BLaER1 (cell line): ENCODE measurements around the gene VPS37B.

ENCODE experiments used
- H3K27ac ChIP-seq: shearing (Covaris generic); formaldehyde crosslinking; 2 replicates; pipeline ENCODE4 v1.8.1; 2022
- H3K27me3 ChIP-seq: shearing (Covaris generic); formaldehyde crosslinking; 2 replicates; pipeline ENCODE4 v1.8.1; 2022
- H3K36me3 ChIP-seq: shearing (Covaris generic); formaldehyde crosslinking; 2 replicates; pipeline ENCODE4 v1.8.1; 2022
- H3K4me1 ChIP-seq: shearing (Covaris generic); formaldehyde crosslinking; 2 replicates; pipeline ENCODE4 v1.8.1; 2022
- H3K4me2 ChIP-seq: shearing (Covaris generic); formaldehyde crosslinking; 2 replicates; pipeline ENCODE4 v1.8.1; 2022
- H3K4me3 ChIP-seq: shearing (Covaris generic); formaldehyde crosslinking; 2 replicates; pipeline ENCODE4 v1.8.1; 2022
- H3K9ac ChIP-seq: shearing (Covaris generic); formaldehyde crosslinking; 2 replicates; pipeline ENCODE4 v1.8.1; 2022
- H3K9me3 ChIP-seq: shearing (Covaris generic); formaldehyde crosslinking; 2 replicates; pipeline ENCODE4 v1.8.1; 2022
- H4K20me1 ChIP-seq: shearing (Covaris generic); formaldehyde crosslinking; 2 replicates; pipeline ENCODE4 v1.8.1; 2022
- Cebpa-rat ChIP-seq: shearing (Covaris generic); IDR thresholded peaks from 2 replicates; pipeline ENCODE4 v1.8.1; 2022

VPS37B gene

GRCh38 chr12:122860854-122861586, 34.9 kb downstream of the VPS37B start:
- Histone ChIP-seq H3K9me3 (no peaks in the 10 kb centered on the region), H3K9ac (peak overlapping the region; percentile 38; the same call in 1 of the 2 replicates), H3K27me3 (no peaks in the 10 kb centered on the region), H3K4me3 (no peak overlapping the region), H3K4me2 (peak overlapping the region; percentile 91), H4K20me1 (peaks cover 81% of the 10 kb centered on the region), H3K36me3 (peaks cover 69% of the 10 kb centered on the region), H3K27ac (peak overlapping the region; percentile 77), H3K4me1 (peaks cover 79% of the 10 kb centered on the region)
- TF ChIP-seq Cebpa-rat = no peak

DNA sequence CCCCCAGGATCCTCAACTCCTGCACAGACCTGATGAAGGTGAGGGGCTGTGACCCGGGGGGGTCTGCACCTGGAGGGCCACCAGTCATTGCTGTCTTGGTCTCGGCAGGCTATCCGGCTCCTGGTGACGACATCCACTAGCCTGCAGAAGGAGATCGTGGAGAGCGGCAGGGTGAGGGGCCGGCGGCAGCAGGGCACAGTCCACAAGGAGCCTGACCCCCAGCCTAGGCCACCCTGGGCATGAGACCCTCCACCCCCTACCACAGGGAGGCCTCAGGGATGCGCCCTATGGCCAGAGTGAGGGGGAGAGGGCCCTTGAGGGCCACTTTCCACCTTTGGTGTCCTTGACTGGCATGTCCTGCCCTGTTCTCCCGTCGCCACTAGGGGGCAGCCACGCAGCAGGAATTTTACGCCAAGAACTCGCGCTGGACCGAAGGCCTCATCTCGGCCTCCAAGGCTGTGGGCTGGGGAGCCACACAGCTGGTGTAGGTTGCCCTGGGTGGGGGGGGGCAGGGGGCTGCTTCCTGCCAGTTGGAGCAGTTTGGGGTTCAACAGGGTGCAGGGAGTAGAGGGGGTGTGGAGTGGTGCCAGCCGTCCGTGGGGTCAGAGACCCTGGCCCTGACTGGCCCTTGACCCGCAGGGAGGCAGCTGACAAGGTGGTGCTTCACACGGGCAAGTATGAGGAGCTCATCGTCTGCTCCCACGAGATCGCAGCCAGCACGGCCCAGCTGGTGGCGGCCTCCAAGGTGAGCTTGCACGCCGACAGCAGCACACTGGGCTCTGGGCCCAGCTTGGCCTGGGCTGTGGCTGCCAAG, 35.7 kb downstream of the VPS37B start:
- Histone ChIP-seq H3K9me3 (no peaks in the 10 kb centered on the region), H4K20me1 (peaks cover 81% of the 10 kb centered on the region), H3K27me3 (no peaks in the 10 kb centered on the region), H3K4me1 (peaks cover 79% of the 10 kb centered on the region), H3K4me2 (peak overlapping the region; percentile 91), H3K9ac (no peak overlapping the region; the same call in 1 of the 2 replicates), H3K4me3 (no peak overlapping the region), H3K27ac (peak overlapping the region; percentile 77), H3K36me3 (peaks cover 73% of the 10 kb centered on the region)
- no peak for TF ChIP-seq Cebpa-rat

DNA sequence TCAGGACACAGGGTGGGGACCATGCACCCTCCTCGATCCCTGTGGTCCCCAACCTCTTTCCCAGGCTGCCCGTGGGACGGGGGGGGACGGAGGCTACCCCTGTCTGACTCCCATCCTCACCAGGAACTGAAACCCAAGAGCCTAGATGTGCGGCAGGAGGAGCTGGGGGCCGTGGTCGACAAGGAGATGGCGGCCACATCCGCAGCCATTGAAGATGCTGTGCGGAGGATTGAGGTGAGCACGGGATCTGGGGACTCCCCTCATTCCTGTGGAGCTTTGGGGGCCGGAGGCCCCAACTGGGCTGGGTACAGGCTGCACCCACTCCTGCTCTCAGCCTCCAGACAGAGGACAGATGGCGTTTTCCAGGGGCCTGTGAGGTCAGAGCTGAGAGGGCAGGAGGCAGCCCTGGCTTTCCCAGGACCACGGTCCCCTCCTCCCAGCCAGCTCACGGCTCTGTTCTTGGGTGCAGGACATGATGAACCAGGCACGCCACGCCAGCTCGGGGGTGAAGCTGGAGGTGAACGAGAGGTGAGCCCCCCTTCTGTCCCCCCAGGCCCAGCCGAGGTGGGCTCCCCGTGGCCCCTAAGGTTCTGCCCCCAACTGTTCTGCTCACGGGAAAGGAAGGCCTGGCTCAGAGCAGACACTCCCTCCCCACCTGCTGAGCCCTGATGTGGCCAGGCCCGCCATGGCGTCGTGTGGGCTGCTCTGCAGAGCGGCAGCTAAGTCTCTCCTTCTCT, 36.5 kb downstream of the VPS37B start:
- no peak overlapping the region for H3K9ac ChIP-seq
- H3K4me1 ChIP-seq = peaks cover 79% of the 10 kb centered on the region
- H3K4me2 ChIP-seq = peak overlapping the region; percentile 91; the same call in 1 of the 2 replicates
- peaks cover 73% of the 10 kb centered on the region for H3K36me3 ChIP-seq
- peak overlapping the region; percentile 23; the same call in 1 of the 2 replicates for H3K27ac ChIP-seq
- no peak overlapping the region for H3K4me3 ChIP-seq
- no peaks in the 10 kb centered on the region for H3K27me3 ChIP-seq
- peaks cover 81% of the 10 kb centered on the region for H4K20me1 ChIP-seq
- TF ChIP-seq Cebpa-rat = no peak
- H3K9me3 ChIP-seq = no peaks in the 10 kb centered on the region

GRCh38 chr12:122858591-122859302, 37.2 kb downstream of the VPS37B start:
- Histone ChIP-seq H3K27me3 (no peaks in the 10 kb centered on the region), H3K27ac (no peak overlapping the region), H4K20me1 (peaks cover 87% of the 10 kb centered on the region), H3K9ac (no peak overlapping the region), H3K9me3 (no peaks in the 10 kb centered on the region), H3K4me1 (peaks cover 73% of the 10 kb centered on the region), H3K36me3 (peaks cover 76% of the 10 kb centered on the region), H3K4me2 (no peak overlapping the region), H3K4me3 (no peak overlapping the region)
- TF ChIP-seq Cebpa-rat = no peak

DNA sequence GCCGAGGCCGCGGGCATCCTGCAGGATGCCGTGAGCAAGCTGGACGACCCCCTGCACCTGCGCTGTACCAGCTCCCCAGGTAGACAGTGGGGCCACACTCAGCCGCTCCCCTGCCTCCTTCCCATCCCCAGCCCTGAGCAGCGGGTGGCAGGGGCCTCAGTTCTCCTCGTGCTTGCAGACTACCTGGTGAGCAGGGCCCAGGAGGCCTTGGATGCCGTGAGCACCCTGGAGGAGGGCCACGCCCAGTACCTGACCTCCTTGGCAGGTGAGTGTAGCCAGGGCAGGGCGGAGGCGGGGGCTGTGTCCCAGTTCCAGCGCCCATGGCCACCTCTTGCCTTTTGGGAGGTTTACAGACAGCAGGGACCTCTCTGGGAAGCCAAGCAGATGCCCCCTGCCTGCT, 37.8 kb downstream of the VPS37B start:
- Histone ChIP-seq H3K27me3 (no peaks in the 10 kb centered on the region), H3K9ac (no peak overlapping the region), H3K36me3 (peaks cover 79% of the 10 kb centered on the region), H3K4me3 (no peak overlapping the region), H4K20me1 (peaks cover 86% of the 10 kb centered on the region), H3K27ac (no peak overlapping the region), H3K9me3 (no peaks in the 10 kb centered on the region), H3K4me1 (peaks cover 68% of the 10 kb centered on the region), H3K4me2 (no peak overlapping the region)
- no peak for TF ChIP-seq Cebpa-rat

DNA sequence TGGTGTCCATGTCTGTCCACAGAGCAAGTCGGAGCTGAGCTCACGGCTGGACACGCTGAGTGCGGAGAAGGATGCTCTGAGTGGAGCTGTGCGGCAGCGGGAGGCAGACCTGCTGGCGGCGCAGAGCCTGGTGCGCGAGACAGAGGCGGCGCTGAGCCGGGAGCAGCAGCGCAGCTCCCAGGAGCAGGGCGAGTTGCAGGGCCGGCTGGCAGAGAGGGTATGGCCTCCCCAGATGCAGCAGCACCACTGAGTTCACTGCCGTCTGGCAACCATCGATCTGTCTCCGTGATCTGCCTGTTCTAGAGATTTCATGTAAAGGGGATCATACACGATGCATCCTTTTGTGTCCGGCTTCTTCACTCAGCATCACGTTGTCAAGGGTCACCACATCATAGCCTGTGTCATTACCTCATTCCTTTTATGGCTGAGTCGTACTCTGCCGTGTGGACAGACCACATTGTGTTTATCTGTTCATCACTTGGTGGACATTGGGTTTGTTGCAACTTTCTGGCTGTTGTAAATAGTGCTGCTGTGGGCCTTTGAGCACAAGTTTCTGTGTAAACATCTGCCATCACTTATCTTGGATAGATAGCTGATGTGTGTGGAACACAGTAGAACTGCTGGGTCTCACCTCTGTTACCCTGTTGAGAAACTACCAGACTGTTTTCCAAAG, 38.8 kb downstream of the VPS37B start:
- no peak overlapping the region for H3K27ac ChIP-seq
- H3K9ac ChIP-seq = no peak overlapping the region
- no peak overlapping the region for H3K4me2 ChIP-seq
- TF ChIP-seq Cebpa-rat = no peak
- H3K36me3 ChIP-seq = peaks cover 87% of the 10 kb centered on the region
- H3K27me3 ChIP-seq = no peaks in the 10 kb centered on the region
- H3K9me3 ChIP-seq = no peaks in the 10 kb centered on the region
- H4K20me1 ChIP-seq = peaks cover 87% of the 10 kb centered on the region
- H3K4me3 ChIP-seq = no peak overlapping the region
- H3K4me1 ChIP-seq = peaks cover 62% of the 10 kb centered on the region

DNA sequence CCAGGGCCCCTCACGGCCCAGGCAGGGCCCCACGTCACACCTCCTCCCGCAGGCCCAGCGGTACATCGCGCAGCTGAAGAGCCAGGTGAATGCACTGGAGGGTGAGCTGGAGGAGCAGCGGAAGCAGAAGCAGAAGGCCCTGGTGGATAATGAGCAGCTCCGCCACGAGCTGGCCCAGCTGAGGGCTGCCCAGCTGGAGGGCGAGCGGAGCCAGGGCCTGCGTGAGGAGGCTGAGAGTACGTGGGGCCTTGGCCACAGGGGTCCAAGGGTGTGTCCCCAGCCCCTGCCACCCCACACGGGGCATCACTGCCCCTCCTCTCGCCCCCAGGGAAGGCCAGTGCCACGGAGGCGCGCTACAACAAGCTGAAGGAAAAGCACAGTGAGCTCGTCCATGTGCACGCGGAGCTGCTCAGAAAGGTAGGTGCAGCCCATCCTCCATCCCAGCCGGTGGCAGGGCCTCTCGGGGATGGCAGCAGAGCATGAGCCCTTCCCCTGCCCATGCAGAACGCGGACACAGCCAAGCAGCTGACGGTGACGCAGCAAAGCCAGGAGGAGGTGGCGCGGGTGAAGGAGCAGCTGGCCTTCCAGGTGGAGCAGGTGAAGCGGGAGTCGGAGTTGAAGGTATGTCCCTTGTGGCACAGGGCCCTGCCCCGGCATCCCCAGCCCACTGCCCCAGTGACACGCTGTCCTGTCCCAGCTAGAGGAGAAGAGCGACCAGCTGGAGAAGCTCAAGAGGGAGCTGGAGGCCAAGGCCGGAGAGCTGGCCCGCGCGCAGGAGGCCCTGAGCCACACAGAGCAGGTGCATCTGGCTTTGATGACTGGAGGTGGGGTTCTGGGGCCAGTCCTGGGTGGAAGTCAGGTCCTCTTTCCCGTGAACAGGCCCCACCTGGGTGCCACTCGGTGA, 39.7 kb downstream of the VPS37B start:
- H4K20me1 ChIP-seq = peaks cover 87% of the 10 kb centered on the region
- no peak for TF ChIP-seq Cebpa-rat
- H3K4me1 ChIP-seq = peaks cover 62% of the 10 kb centered on the region
- no peaks in the 10 kb centered on the region for H3K27me3 ChIP-seq
- H3K9me3 ChIP-seq = no peaks in the 10 kb centered on the region
- H3K36me3 ChIP-seq = peaks cover 88% of the 10 kb centered on the region
- H3K9ac ChIP-seq = peak overlapping the region; percentile 29; the same call in 1 of the 2 replicates
- peak overlapping the region; percentile 78 for H3K4me2 ChIP-seq
- peak overlapping the region; percentile 49 for H3K27ac ChIP-seq
- H3K4me3 ChIP-seq = peak overlapping the region; percentile 15; the same call in 1 of the 2 replicates
